K562 (cell line): ENCODE data around the gene FERMT3. TPM values are rescaled to one million over a fixed set of nuclear protein-coding genes. Genes with fewer than 3 reads are reported as not detected.

Experiments used
- ADNP ChIP-seq: fragments of 200-800 bp; sonication (Bioruptor generic); IDR thresholded peaks from 2 replicates; pipeline ENCODE4 v1.6.1; 2016; ENCODE audit warnings: missing genetic modification characterization, missing compliant biosample characterization
- CHD2 ChIP-seq: IDR thresholded peaks from 2 replicates; pipeline ENCODE4 v1.6.1; 2011; ENCODE audit warnings: low read depth, low read length
- SIN3A ChIP-seq, 2 experiments: fragments of 150-350 bp in 1 of 2; IDR thresholded peaks; 2 replicates each; pipeline ENCODE4 v1.6.1; 2011 to 2016; ENCODE audit warnings: borderline replicate concordance in 2 of 2, low read depth in 2 of 2, low read length in 2 of 2, mild to moderate bottlenecking in 2 of 2, moderate library complexity in 2 of 2; ENCODE audit not compliant: control insufficient read depth in 1 of 2
- ZNF717 ChIP-seq: fragments of 250-450 bp; sonication (Bioruptor Pico); IDR thresholded peaks from 2 replicates; pipeline ENCODE4 v1.5.0; 2021
- polyA plus RNA-seq, 8 experiments: library from polyadenylated mRNA; depleted of rRNA in 4 of 8; stranded (reverse) in 5 of 8; unstranded in 3 of 8; fragments of >200 nt; fragmentation: Nextera tagmentation in 2 of 8; fragmentation: Illumina TruSeq in 1 of 8; extraction: Ambion mirVana in 2 of 8; extraction: Trizol in 1 of 8; gene quantifications; 2 replicates each; pipeline versions ENCODE4 v1.2.1 to v1.2.3, GENCODE V29; 2011 to 2014; ENCODE audit warnings: inconsistent platforms in 1 of 8, missing spikeins in 1 of 8
- total RNA-seq, 7 experiments: library from RNA; depleted of rRNA in 6 of 7; stranded (reverse); fragments of >200 nt in 6 of 7; fragmentation: Illumina TruSeq in 2 of 7; extraction: Trizol in 2 of 7; gene quantifications; 2 replicates each; pipeline versions ENCODE4 v1.2.1 to v1.2.3, GENCODE V29; 2011 to 2021; ENCODE audit warnings: low replicate concordance in 1 of 7
- TF ChIP-seq, protein P1 (sequence below), 2 experiments: fragments of 200-800 bp in 1 of 2; sonication (Bioruptor generic) in 1 of 2; sonication (generic) in 1 of 2; formaldehyde crosslinking in 1 of 2; IDR thresholded peaks in 1 of 2; conservative IDR thresholded peaks in 1 of 2; 2 replicates each; pipeline versions ENCODE4 v1.5.0 to v1.6.1; 2016 to 2020; ENCODE audit warnings: missing compliant biosample characterization in 1 of 2, missing genetic modification characterization in 1 of 2, missing genetic modification reagents in 1 of 2
- TF ChIP-seq, protein P2 (sequence below): sonication (generic); formaldehyde crosslinking; IDR thresholded peaks from 2 replicates; pipeline ENCODE4 v1.5.0; 2020; ENCODE audit warnings: missing genetic modification reagents
- TF ChIP-seq, protein P3 (sequence below): fragments of 250-450 bp; sonication (Bioruptor Pico); IDR thresholded peaks from 2 replicates; pipeline ENCODE4 v1.5.0; 2020; ENCODE audit warnings: mild to moderate bottlenecking, borderline replicate concordance
- TF ChIP-seq, protein P4 (sequence below): fragments of 450-650 bp; formaldehyde crosslinking; conservative IDR thresholded peaks from 2 replicates; pipeline ENCODE4 v1.4.0; 2022; ENCODE audit warnings: mild to moderate bottlenecking, missing genetic modification characterization
- TF ChIP-seq, protein P5 (sequence below): fragments of 250-450 bp; sonication (Bioruptor Pico); IDR thresholded peaks from 2 replicates; pipeline ENCODE4 v1.8.0; 2021; ENCODE audit warnings: moderate library complexity, mild to moderate bottlenecking, inconsistent platforms
- TF ChIP-seq, protein P6 (sequence below): sonication (generic); formaldehyde crosslinking; IDR thresholded peaks from 2 replicates; pipeline ENCODE4 v1.8.1; 2023; ENCODE audit warnings: mild to moderate bottlenecking, missing genetic modification reagents

FERMT3 gene
- total and polyA plus RNA-seq, 9 of the 15 experiments (the other 6 are each of a cell fraction or from before 2014, with no cell fraction given), result 3.2 to 275 (median 79.7) TPM

DNA sequence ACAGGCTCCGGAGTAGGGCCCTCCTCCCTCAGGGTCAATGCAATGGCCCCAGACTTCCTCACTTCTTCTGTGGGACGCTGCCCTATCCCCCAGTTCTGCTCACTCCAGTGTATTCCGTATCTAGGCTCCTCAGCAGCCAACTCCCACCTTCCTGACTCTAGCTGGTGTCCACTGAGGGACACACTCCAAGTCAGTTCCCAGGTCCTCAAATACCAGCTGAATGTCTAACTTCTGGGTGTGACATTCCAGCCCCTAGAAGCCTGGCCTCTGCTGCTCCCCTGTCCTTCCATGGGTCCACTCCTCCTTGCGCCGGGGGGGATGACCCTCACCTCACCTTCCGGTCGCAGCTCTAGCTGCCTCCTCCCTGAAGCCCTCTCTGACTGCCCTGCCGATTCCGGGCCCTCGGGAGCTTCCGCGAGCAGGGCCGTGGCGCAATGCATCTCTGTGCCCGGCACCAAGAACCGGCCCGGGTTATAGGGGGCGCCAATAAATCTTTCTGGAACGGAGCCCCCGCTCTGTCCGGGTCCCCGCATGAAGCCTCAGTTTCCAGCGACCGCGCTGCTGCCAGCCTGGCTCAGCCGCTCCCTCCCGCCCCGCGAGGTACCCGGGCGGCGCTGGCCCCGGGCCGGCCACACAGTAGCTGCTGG is 62.5 kb downstream of the FERMT3 start (continued):
- TF ChIP-seq, protein P1, sequence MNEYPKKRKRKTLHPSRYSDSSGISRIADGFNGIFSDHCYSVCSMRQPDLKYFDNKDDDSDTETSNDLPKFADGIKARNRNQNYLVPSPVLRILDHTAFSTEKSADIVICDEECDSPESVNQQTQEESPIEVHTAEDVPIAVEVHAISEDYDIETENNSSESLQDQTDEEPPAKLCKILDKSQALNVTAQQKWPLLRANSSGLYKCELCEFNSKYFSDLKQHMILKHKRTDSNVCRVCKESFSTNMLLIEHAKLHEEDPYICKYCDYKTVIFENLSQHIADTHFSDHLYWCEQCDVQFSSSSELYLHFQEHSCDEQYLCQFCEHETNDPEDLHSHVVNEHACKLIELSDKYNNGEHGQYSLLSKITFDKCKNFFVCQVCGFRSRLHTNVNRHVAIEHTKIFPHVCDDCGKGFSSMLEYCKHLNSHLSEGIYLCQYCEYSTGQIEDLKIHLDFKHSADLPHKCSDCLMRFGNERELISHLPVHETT (CRISPR knock-in tag; conservative IDR thresholded peaks at IDR 0.05 in 1 of 2, IDR thresholded peaks at IDR 0.05 in 1 of 2), result peak in 1 of 2 experiments; percentile 64; a peak in 1 of 4 replicates
- TF ChIP-seq ADNP (peak; percentile 54; the same call in 1 of the 2 replicates), SIN3A (IDR thresholded peaks at IDR 0.05; ENCODE audit: borderline replicate concordance in 2 of 2, control insufficient read depth in 1 of 2, low read depth in 2 of 2, low read length in 2 of 2) (no peak), ZNF717 (CRISPR knock-in tag) (no peak), CHD2 (no peak)
- TF ChIP-seq, protein P2, sequence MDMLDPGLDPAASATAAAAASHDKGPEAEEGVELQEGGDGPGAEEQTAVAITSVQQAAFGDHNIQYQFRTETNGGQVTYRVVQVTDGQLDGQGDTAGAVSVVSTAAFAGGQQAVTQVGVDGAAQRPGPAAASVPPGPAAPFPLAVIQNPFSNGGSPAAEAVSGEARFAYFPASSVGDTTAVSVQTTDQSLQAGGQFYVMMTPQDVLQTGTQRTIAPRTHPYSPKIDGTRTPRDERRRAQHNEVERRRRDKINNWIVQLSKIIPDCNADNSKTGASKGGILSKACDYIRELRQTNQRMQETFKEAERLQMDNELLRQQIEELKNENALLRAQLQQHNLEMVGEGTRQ (CRISPR knock-in tag), result no peak
- TF ChIP-seq, protein P3, sequence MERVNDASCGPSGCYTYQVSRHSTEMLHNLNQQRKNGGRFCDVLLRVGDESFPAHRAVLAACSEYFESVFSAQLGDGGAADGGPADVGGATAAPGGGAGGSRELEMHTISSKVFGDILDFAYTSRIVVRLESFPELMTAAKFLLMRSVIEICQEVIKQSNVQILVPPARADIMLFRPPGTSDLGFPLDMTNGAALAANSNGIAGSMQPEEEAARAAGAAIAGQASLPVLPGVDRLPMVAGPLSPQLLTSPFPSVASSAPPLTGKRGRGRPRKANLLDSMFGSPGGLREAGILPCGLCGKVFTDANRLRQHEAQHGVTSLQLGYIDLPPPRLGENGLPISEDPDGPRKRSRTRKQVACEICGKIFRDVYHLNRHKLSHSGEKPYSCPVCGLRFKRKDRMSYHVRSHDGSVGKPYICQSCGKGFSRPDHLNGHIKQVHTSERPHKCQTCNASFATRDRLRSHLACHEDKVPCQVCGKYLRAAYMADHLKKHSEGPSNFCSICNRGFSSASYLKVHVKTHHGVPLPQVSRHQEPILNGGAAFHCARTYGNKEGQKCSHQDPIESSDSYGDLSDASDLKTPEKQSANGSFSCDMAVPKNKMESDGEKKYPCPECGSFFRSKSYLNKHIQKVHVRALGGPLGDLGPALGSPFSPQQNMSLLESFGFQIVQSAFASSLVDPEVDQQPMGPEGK (CRISPR knock-in tag), result peak; percentile 57; the same call in 1 of the 2 replicates
- TF ChIP-seq, protein P4, sequence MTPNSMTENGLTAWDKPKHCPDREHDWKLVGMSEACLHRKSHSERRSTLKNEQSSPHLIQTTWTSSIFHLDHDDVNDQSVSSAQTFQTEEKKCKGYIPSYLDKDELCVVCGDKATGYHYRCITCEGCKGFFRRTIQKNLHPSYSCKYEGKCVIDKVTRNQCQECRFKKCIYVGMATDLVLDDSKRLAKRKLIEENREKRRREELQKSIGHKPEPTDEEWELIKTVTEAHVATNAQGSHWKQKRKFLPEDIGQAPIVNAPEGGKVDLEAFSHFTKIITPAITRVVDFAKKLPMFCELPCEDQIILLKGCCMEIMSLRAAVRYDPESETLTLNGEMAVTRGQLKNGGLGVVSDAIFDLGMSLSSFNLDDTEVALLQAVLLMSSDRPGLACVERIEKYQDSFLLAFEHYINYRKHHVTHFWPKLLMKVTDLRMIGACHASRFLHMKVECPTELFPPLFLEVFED (CRISPR knock-in tag), result peak; percentile 63; the same call in 1 of the 2 replicates
- TF ChIP-seq, protein P5, sequence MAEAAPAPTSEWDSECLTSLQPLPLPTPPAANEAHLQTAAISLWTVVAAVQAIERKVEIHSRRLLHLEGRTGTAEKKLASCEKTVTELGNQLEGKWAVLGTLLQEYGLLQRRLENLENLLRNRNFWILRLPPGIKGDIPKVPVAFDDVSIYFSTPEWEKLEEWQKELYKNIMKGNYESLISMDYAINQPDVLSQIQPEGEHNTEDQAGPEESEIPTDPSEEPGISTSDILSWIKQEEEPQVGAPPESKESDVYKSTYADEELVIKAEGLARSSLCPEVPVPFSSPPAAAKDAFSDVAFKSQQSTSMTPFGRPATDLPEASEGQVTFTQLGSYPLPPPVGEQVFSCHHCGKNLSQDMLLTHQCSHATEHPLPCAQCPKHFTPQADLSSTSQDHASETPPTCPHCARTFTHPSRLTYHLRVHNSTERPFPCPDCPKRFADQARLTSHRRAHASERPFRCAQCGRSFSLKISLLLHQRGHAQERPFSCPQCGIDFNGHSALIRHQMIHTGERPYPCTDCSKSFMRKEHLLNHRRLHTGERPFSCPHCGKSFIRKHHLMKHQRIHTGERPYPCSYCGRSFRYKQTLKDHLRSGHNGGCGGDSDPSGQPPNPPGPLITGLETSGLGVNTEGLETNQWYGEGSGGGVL, result no peak
- TF ChIP-seq, protein P6, sequence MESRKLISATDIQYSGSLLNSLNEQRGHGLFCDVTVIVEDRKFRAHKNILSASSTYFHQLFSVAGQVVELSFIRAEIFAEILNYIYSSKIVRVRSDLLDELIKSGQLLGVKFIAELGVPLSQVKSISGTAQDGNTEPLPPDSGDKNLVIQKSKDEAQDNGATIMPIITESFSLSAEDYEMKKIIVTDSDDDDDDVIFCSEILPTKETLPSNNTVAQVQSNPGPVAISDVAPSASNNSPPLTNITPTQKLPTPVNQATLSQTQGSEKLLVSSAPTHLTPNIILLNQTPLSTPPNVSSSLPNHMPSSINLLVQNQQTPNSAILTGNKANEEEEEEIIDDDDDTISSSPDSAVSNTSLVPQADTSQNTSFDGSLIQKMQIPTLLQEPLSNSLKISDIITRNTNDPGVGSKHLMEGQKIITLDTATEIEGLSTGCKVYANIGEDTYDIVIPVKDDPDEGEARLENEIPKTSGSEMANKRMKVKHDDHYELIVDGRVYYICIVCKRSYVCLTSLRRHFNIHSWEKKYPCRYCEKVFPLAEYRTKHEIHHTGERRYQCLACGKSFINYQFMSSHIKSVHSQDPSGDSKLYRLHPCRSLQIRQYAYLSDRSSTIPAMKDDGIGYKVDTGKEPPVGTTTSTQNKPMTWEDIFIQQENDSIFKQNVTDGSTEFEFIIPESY (CRISPR knock-in tag), result no peak
